GM12878 (cell line): ENCODE results near the gene TRIM61.

Experiments
- NKRF ChIP-seq: fragments of 450-650 bp; conservative IDR thresholded peaks from 2 replicates; pipeline ENCODE4 v1.6.1; 2017; ENCODE audit warnings: mild to moderate bottlenecking, moderate library complexity
- ZNF207 ChIP-seq: fragments of 450-650 bp; IDR thresholded peaks from 2 replicates; pipeline ENCODE4 v1.6.1; 2014; ENCODE audit warnings: antibody characterized with exemption, mild to moderate bottlenecking, borderline replicate concordance
- ZNF687 ChIP-seq: fragments of 450-650 bp; IDR thresholded peaks from 2 replicates; pipeline ENCODE4 v1.6.1; 2017; ENCODE audit warnings: mild to moderate bottlenecking, moderate library complexity
- TF ChIP-seq, protein P1 (sequence below), 3 experiments: IDR thresholded peaks in 2 of 3; conservative IDR thresholded peaks in 1 of 3; 2 replicates each; pipeline ENCODE4 v1.5.1; 2011; ENCODE audit warnings: low read depth in 3 of 3, low read length in 3 of 3, mild to moderate bottlenecking in 3 of 3, control low read depth in 2 of 3, moderate library complexity in 2 of 3, inconsistent platforms in 1 of 3, mixed read lengths in 1 of 3; ENCODE audit not compliant: control insufficient read depth in 2 of 3, insufficient read depth in 1 of 3; ENCODE audit errors: extremely low read depth in 1 of 3

DNA sequence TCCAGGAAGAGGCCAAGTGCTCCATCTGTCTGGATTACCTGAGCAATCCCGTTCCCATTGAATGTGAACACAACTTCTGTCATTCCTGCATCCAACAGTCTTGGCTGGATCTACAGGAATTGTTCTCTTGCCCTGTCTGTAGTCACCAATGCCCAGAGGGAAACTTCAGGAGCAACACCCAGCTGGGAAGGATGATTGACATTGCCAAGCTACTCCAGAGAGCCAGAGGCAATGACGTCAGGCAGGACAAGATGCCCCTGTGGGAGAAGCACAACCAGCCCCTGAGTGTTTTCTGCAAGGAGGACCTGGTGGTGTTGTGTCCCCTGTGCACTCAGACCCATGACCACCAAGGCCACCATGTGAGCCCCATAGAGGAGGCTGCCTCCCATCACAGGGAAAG, 33.0 kb upstream of the TRIM61 start:
- TF ChIP-seq NKRF (no peak), ZNF687 (no peak), ZNF207 (no peak)
- TF ChIP-seq, protein P1, sequence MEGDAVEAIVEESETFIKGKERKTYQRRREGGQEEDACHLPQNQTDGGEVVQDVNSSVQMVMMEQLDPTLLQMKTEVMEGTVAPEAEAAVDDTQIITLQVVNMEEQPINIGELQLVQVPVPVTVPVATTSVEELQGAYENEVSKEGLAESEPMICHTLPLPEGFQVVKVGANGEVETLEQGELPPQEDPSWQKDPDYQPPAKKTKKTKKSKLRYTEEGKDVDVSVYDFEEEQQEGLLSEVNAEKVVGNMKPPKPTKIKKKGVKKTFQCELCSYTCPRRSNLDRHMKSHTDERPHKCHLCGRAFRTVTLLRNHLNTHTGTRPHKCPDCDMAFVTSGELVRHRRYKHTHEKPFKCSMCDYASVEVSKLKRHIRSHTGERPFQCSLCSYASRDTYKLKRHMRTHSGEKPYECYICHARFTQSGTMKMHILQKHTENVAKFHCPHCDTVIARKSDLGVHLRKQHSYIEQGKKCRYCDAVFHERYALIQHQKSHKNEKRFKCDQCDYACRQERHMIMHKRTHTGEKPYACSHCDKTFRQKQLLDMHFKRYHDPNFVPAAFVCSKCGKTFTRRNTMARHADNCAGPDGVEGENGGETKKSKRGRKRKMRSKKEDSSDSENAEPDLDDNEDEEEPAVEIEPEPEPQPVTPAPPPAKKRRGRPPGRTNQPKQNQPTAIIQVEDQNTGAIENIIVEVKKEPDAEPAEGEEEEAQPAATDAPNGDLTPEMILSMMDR (IDR thresholded peaks at IDR 0.05 in 2 of 3, conservative IDR thresholded peaks at IDR 0.05 in 1 of 3; ENCODE audit: control insufficient read depth in 2 of 3, extremely low read depth in 1 of 3, insufficient read depth in 1 of 3, low read depth in 3 of 3, low read length in 3 of 3): no peak
